Activated CD4-positive, alpha-beta T cell treated with anti-CD3 and anti-CD28 coated beads, Interleukin-2, Interleukin-6, amounts not matched to agents 100 ng/mL and 50 ng/mL, durations not matched to agents 16 hours and 8 hours (primary cell): Measurements from ENCODE around the gene PERM1.

ENCODE experiments used
- DNase-seq: peaks from one replicate; pipeline ENCODE4 v3.0.0-alpha.2; 2020

The PERM1 gene

DNA sequence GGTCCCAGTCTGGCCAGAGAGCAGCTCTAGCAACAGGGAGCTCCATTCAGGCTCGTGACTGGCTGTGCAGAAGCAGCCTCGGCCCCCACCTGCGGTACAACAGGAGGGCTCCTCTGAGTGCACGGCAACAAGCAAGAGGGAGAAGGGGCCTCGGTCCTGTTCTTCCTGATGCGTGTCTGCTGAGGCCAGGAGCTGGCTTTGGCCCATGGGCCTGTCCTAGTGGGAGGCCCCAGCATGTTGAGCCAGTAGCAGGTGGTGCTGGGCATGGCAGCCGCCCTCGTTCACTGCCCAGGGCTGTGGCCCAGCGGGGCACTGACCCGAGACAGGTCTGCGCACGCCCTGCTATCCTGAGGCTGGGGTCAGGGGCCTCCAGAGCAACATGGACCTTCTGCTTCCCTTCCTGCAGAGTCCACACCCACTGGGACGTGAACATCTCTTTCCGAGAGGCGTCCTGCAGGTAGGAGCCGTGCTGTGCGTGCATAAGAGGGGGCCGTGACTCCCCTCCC is 51.2 kb downstream of the PERM1 start:
- no peak for DNase-seq

DNA sequence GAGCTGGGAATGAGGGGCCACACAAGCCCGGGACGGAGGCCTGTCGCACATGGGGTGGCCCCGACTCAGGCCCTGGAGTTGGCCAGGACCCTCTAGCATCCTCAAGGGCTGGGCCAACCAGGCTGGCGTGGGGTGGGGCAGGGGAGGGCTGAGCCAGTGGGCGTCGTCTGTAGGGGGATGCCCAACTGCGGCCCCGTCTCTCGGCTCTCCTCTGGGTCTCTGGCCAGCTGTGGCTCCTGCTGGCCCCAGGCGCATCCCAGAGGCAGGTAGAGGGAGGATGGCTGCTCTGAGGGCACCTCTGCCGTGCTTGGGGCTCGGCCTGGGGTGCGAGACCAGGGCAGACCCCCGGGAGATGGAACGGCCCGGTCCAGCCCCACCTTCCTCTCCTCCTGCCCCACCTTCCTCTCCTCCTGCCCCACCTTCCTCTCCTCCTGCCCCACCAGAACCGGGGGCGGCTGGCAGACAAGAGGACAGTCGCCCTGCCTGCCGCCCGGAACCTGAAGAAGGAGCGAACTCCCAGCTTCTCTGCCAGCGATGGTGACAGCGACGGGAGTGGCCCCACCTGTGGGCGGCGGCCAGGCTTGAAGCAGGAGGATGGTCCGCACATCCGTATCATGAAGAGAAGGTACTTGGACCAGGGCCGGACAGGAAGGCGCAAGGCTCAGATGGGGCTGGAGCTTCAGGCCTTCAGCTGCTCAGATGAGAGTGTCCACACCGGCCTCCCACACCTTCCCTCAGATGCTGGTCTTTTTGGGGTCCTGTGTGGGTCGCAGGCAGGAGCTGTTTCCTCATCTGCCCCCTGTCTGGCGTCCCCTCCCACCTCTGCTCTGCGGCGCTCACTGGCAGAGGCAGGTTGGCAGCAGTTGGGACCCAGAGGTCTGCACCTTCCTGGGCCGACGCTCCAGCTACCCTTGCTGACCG is 51.9 kb downstream of the PERM1 start:
- no peak for DNase-seq

DNA sequence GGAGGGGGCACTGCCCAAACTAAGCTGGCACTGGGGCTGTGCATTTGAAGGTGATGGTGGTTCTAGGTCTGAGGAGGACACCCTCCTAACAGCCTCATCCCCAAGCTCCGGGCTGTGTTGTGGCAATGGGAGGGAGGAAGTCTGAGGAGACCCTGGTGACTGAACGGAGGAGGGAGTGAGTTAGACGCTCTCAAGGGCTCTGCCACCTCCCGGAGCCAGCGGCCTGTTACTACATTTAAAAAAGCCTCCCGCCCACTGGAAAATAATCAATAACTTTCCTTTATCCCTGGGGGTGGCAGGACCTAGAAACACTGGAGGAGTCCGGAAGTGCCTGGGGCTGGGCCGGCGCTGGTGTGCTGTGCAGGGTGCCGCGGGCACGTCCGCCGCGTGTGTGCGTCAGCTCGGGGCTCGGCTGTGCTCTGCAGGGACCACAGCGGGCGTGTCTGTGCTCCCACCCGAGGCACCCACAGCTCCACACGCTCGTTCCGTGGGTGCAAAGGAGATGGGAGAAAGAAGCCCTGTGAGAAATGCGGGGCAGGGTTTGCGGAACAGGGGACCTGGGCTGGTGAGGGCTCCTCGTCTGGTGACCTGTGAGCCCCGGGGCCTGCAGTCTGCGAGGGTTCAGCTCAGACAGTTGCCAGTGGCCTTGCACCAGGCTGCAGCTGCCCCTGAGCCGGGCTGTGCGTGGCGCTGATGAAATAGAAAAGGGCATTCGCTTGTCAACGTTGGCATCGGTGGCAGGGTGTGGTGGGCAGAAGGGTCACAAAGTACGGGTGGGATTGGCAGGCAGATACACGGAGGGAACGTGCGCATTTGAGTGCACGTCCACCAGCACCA is 52.9 kb downstream of the PERM1 start:
- no peak for DNase-seq

DNA sequence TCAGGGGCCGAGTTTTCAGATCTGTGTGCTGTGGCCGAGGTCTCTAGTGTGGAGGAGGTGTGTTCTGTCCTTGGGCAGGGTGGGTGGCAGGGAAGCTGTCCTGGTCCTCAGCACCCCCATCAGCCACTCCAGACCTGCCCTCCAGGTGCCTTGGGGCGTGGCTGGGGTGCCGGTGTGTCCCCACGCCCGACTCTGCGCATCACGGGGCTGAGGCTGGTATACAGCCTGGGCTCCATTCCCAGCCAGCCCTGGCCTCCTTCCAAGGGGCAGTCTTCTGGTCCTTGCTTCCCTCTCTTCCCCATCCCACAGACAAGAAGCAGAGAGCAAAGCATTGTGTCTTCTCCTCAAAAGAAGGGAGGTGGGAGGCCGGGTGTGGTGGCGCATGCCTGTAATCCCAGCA is 54.1 kb downstream of the PERM1 start:
- no peak for DNase-seq

DNA sequence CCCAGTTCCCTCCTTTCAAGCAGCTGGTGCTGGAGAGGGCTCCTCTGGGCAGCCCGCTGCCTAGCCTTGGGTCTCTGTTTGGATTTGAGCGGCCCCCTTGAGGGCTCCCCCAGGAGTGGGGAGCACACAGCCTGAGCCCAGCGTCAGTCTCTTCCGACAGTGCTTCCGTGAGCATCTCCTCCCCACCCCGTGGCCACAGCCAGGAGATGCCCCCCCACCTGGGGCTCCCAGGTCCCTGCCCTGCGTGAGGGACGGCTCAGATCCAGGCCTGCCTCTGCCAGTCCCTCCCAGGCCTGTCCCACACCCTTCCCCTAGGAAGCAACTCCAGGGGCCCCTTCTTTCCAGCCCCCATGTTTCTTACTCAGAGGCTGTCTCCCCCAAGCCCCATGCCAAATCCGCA is 54.7 kb downstream of the PERM1 start:
- DNase-seq, result no peak

DNA sequence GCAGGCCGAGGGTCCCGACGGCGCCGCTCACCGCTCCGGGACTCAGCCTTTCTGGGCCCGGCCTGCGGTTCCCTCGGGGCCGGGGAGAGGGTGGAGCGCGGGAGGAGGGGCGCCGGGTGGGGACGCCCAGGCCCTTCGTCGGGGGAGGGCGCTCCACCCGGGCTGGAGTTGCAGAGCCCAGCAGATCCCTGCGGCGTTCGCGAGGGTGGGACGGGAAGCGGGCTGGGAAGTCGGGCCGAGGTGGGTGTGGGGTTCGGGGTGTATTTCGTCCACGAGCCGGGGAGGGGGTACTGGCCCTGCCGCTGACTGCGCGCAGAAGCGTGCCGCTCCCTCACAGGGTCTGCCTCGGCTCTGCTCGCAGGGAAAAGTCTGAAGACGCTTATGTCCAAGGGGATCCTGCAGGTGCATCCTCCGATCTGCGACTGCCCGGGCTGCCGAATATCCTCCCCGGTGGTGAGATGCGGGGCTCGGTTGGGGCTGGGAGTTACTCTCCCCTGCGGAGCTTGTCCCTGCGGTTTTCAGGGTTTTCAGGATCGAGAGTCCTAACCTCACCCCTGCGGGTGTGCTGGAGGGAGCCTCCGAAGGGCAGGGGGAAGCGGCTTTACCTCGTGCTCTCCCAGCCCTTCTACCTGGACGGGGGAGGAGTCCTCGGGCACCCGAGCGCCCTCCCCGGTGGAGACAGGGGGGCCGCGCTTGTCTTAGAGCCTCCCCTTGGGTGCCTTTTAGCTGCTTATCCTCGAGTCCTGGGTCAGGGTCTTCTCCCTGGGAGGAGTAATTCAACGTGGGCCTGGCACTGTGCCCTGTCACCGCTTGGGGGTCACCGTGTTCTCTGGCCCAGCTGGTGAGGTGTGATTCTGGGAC is 56.1 kb downstream of the PERM1 start:
- DNase-seq, result no peak
